Measurements from ENCODE around the gene VPS13D. TPM values are rescaled to one million over a fixed set of nuclear protein-coding genes. Genes with fewer than 3 reads are reported as not detected.

The VPS13D gene
- total RNA-seq, 1 donor = 37.5 TPM

DNA sequence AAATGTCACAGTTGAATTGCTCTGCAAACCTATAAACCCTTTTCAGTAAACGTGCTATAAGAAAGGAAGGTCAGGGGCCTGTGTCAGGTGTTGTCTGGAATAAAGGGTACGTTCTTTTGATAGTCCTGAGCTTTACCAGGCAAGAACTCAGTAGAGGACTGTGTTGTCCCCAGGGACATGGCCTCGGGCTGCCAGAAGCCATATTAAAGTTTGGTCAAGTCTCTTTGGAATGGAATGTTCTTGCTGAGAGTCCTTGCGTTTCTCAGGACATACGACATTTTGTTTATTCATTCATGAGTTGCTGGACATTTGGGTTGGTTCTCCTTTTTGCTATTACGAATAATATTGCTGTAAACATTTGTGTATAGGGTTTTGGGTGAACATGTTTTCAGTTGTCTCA is 16.8 kb downstream of the VPS13D start:
- H3K4me3 ChIP-seq (ENCODE audit: low read depth, low read length) = no peak overlapping the region
- TF ChIP-seq, protein P1, sequence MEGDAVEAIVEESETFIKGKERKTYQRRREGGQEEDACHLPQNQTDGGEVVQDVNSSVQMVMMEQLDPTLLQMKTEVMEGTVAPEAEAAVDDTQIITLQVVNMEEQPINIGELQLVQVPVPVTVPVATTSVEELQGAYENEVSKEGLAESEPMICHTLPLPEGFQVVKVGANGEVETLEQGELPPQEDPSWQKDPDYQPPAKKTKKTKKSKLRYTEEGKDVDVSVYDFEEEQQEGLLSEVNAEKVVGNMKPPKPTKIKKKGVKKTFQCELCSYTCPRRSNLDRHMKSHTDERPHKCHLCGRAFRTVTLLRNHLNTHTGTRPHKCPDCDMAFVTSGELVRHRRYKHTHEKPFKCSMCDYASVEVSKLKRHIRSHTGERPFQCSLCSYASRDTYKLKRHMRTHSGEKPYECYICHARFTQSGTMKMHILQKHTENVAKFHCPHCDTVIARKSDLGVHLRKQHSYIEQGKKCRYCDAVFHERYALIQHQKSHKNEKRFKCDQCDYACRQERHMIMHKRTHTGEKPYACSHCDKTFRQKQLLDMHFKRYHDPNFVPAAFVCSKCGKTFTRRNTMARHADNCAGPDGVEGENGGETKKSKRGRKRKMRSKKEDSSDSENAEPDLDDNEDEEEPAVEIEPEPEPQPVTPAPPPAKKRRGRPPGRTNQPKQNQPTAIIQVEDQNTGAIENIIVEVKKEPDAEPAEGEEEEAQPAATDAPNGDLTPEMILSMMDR (IDR thresholded peaks at IDR 0.05; ENCODE audit: insufficient read depth, low read length) = no peak
- no peak for DNase-seq (ENCODE audit: low read depth)

DNA sequence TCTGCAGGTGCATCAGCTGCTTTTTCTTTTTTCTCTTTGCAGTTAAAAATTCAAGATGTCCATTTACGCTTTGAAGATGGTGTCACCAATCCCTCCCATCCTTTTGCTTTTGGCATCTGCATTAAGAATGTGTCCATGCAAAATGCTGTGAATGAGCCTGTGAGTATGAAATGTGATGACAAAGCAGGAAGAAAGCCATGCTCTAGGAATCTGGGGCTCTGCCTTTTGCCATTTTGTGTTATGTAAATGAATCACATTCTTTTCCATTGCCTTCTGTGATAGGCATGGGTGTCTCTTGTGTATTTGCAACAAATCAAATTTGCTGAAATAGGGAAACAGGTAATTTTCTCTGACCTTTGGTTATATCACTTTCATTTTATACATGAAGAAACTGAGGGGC is 19.4 kb downstream of the VPS13D start:
- H3K4me3 ChIP-seq (ENCODE audit: low read depth, low read length) = no peak overlapping the region
- TF ChIP-seq, protein P1 (IDR thresholded peaks at IDR 0.05; ENCODE audit: insufficient read depth, low read length) = no peak
- DNase-seq (ENCODE audit: low read depth) = peak; percentile 25

- no peak overlapping the region for H3K4me3 ChIP-seq (ENCODE audit: low read depth, low read length)
- DNase-seq (ENCODE audit: low read depth) = no peak
- TF ChIP-seq, protein P1 (IDR thresholded peaks at IDR 0.05; ENCODE audit: insufficient read depth, low read length) = no peak
Observed at GRCh38 chr1:12249748-12250147, 19.9 kb downstream of the VPS13D start.

DNA sequence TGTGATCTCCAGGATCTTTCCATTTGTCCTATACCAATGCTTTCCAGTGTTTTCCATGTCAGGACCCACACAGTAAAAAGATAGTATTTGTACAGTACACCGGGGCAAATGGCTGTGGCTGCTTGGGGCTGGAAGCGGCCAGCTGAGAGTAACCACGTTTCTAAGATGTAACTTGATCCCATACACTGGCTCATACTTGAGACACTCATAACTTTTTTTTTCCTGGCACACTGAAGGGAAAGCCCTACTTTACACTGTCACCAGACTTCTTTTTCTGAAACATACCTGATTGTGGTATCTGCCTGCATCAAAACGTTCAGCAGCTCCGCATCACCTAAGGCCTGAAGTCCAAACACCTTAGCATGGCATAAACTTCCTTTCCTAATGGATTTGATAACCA is 21.6 kb downstream of the VPS13D start:
- no peak overlapping the region for H3K4me3 ChIP-seq (ENCODE audit: low read depth, low read length)
- TF ChIP-seq, protein P1 (IDR thresholded peaks at IDR 0.05; ENCODE audit: insufficient read depth, low read length) = no peak
- peak; percentile 32 for DNase-seq (ENCODE audit: low read depth)

GRCh38 chr1:12255913-12256312 is 26.1 kb downstream of the VPS13D start:
- peak; percentile 14 for DNase-seq (ENCODE audit: low read depth)
- H3K4me3 ChIP-seq (ENCODE audit: low read depth, low read length) = no peak overlapping the region
- TF ChIP-seq, protein P1 (IDR thresholded peaks at IDR 0.05; ENCODE audit: insufficient read depth, low read length) = no peak

DNA sequence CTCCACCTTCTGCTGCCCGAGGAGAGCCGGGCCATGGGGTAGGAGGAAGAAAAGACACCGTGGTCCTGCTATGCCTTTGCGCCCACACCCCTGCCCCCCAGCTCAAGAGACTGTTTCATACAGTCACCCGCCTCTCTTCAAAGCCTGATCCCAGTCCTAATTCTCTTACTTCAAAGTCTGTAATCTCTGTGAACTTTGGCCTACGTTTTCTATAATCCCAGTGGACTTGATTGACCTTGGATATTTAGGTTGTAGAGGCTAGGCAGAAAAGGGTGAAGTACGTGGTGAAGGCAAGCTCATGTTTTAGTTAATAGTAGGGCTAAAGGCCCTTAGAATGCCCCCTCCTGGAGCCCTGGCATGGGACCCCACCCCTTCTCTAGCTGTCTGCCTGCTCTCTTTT is 28.4 kb downstream of the VPS13D start:
- no peak overlapping the region for H3K4me3 ChIP-seq (ENCODE audit: low read depth, low read length)
- TF ChIP-seq, protein P1 (IDR thresholded peaks at IDR 0.05; ENCODE audit: insufficient read depth, low read length) = no peak
- no peak for DNase-seq (ENCODE audit: low read depth)

- TF ChIP-seq, protein P1 (IDR thresholded peaks at IDR 0.05; ENCODE audit: insufficient read depth, low read length) = no peak
- no peak for DNase-seq (ENCODE audit: low read depth)
- H3K4me3 ChIP-seq (ENCODE audit: low read depth, low read length) = no peak overlapping the region
Observed at GRCh38 chr1:12269351-12269750, 39.5 kb downstream of the VPS13D start.
